Tongue (tissue), 2 donors: ENCODE results near the gene ZNRF1. TPM values are rescaled to one million over a fixed set of nuclear protein-coding genes. Genes with fewer than 3 reads are reported as not detected.

Experiments used
- DNase-seq: peaks from one replicate; pipeline ENCODE4 v3.0.0-alpha.2; 2015
- total RNA-seq: library from RNA; depleted of rRNA; stranded (reverse); fragments of >200 nt; gene quantifications from one replicate; pipeline ENCODE4 v1.2.3, GENCODE V29; 2014

ZNRF1 gene
- total RNA-seq, 1 donor from 2014 or later, result 31.3 TPM

GRCh38 chr16:75027520-75028300 is 28.9 kb downstream of the ZNRF1 start:
- DNase-seq, result no peak

- DNase-seq, result no peak
These were observed 29.8 kb downstream of the ZNRF1 start for GRCh38 chr16:75028544-75029135.

GRCh38 chr16:75029854-75030253 is 31.0 kb downstream of the ZNRF1 start:
- DNase-seq, result no peak

- DNase-seq, result no peak
These were observed 33.8 kb downstream of the ZNRF1 start for GRCh38 chr16:75032655-75033054.

- no peak for DNase-seq
These were observed 36.7 kb downstream of the ZNRF1 start for GRCh38 chr16:75035410-75035968.

- no peak for DNase-seq
These were observed 39.4 kb downstream of the ZNRF1 start for GRCh38 chr16:75038036-75038858.

- DNase-seq, result no peak
These were observed 41.1 kb downstream of the ZNRF1 start for GRCh38 chr16:75039941-75040340.

- DNase-seq, result no peak
These were observed 43.8 kb downstream of the ZNRF1 start for GRCh38 chr16:75042426-75043174.

GRCh38 chr16:75043175-75043895 is 44.5 kb downstream of the ZNRF1 start:
- peak; percentile 32 for DNase-seq

GRCh38 chr16:75044800-75045361 is 46.1 kb downstream of the ZNRF1 start:
- DNase-seq, result peak; percentile 51

GRCh38 chr16:75045424-75045823 is 46.6 kb downstream of the ZNRF1 start:
- no peak for DNase-seq

- no peak for DNase-seq
These were observed 49.2 kb downstream of the ZNRF1 start for GRCh38 chr16:75048054-75048453.

GRCh38 chr16:75048530-75048929 is 49.7 kb downstream of the ZNRF1 start:
- DNase-seq, result no peak

GRCh38 chr16:75052481-75053202 is 53.8 kb downstream of the ZNRF1 start:
- DNase-seq, result no peak

- peak; percentile 75 for DNase-seq
These were observed 55.1 kb downstream of the ZNRF1 start for GRCh38 chr16:75053791-75054555.

GRCh38 chr16:75054556-75054947 is 55.7 kb downstream of the ZNRF1 start:
- no peak for DNase-seq

GRCh38 chr16:75058806-75059205 is 60.0 kb downstream of the ZNRF1 start:
- no peak for DNase-seq

- DNase-seq, result no peak
These were observed 60.6 kb downstream of the ZNRF1 start for GRCh38 chr16:75059411-75059810.

GRCh38 chr16:75060723-75061122 is 61.9 kb downstream of the ZNRF1 start:
- no peak for DNase-seq
